H4 (cell line): Measurements from ENCODE around the gene APBB1IP. TPM values are rescaled to one million over a fixed set of nuclear protein-coding genes. Genes with fewer than 3 reads are reported as not detected.

Experiments used
- DNase-seq: peaks from one replicate; pipeline ENCODE4 v3.0.0-alpha.2; 2015; ENCODE audit warnings: low spot score
- total RNA-seq: library from RNA; depleted of rRNA; stranded (reverse); fragments of >200 nt; shearing (Covaris generic); gene quantifications from 2 replicates; pipeline ENCODE4 v1.2.3, GENCODE V29; 2014

APBB1IP gene
- total RNA-seq, 1 experiment from 2014 or later = not detected

DNA sequence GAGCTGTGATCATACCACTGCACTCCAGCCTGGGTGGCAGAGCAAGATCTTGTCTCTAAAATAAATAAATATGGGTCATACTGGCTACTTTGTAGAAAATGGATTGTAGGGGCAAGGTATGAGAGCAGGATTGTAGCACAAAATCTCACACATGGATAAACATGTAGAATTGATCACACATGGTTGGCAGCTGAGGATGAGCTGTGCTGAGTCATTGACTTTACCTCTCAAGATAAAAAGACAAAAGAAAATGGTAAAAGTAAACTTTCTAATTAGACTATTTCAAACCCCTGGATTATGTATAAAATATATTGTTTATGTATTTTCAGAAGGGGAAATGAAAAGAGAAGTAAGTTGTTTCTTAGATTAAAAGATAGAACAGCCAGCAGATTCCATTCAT, 69.3 kb downstream of the APBB1IP start:
- DNase-seq = no peak

GRCh38 chr10:26508016-26508415, 69.9 kb downstream of the APBB1IP start:
- DNase-seq = no peak

DNA sequence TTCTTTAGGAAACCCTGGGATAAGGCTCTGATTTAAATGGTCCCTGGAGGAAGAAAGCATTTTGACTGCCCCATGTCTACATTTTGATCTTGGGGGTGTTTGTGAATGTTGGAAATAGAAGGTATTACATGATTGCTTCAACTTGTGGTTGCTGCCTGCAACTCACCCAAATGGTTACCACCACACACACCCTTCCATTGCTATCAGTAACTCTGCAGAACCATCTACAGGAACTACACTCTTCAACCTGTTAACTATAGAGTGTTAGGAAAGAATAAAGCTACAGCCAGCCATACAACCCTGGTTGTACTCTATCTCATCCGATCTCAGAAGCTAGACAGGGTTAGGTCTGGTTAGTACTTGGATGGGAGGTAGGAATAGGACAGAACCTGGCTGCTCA, 71.2 kb downstream of the APBB1IP start:
- DNase-seq = no peak

DNA sequence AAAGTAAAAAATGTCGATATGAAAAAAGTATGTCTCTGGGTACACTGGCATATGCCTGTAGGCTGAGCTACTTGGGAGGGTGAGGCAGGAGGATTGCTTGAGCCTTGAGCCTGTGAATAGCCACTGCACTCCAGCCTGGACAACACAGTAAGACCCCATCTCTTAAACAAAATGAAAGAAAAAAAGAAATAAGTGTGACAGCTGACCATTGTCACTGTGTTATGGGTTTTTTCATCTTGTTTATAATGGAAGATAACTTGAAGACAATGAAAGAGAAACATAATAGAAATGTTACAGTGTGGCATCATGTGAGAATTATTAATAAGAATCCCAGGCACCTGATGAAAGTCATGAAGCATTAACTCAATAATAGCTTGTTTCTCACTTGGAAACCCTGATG, 75.0 kb downstream of the APBB1IP start:
- DNase-seq = no peak

- DNase-seq = no peak
Measured at GRCh38 chr10:26516540-26517101, 78.5 kb downstream of the APBB1IP start.

DNA sequence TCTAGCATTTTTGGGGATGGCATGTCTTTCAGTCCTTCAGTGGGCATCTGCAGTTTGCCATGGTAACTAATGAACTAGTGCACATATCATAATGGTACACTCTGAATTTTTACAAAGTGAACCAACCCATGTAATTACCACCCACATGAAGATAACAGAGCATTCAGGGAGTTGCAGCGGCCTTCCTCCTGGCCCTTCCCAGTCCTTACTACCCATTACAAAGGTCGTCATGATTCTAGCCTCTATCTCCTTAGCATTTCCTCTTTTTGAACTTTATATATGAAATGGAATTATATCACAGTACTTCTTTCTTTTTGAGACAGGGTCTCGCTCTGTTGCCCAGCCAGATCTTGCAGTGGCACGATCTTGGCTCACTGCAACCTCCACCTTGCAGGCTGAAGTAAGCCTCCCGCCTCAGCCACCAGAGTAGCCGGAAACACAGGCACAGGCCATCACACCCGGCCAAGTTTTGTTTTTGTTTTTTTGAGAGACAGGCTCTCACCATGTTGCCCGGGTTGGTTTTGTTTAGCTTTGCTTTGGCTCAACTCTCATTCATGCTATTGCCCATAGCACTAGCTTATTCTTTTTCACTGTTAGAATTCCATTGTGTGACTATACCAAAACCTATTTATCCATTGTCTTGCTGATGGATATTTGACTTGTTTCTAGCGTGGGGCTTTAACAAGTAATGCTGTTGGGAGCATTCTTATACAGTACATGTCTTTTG, 79.2 kb downstream of the APBB1IP start:
- DNase-seq = no peak

GRCh38 chr10:26519803-26520202, 81.7 kb downstream of the APBB1IP start:
- no peak for DNase-seq

DNA sequence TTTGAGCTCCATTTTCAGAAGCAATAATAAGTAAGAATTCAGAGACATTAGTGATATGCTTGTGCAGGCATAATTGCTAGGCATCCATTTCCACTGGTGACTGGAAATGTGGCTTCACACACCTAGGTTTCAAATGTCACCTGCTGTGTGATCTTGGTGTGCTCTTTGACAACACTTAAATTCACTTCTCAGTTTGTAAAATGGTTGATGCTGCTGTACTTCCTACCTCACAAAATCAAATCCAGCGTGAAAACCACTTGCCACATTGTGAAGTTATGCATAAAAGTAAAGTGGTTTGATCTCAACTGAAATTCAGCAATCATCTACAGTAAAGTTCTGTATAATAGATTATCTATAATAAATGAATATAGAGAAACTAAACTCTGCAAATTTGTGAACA, 82.4 kb downstream of the APBB1IP start:
- no peak for DNase-seq

GRCh38 chr10:26524161-26524896, 86.2 kb downstream of the APBB1IP start:
- no peak for DNase-seq

GRCh38 chr10:26525586-26525985, 87.4 kb downstream of the APBB1IP start:
- no peak for DNase-seq

DNA sequence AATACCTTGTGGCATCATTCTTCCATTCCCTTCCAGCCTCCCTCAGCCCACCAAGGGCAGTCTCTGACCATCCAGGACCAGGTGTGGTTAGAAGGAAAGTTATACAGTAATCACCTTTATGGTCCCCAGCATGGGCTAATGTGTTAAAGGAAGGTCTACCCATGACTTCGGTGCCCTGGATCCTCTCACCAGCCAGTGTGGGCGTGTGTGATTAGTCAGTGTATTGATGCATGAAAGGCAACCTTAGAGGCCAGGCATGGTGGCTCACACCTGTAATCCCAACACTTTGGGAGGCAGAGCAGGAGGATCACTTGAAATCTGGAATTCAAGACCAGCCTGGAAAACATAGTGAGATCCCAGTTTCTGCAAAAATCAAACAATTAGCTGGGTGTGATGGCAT, 88.9 kb downstream of the APBB1IP start:
- DNase-seq = no peak

DNA sequence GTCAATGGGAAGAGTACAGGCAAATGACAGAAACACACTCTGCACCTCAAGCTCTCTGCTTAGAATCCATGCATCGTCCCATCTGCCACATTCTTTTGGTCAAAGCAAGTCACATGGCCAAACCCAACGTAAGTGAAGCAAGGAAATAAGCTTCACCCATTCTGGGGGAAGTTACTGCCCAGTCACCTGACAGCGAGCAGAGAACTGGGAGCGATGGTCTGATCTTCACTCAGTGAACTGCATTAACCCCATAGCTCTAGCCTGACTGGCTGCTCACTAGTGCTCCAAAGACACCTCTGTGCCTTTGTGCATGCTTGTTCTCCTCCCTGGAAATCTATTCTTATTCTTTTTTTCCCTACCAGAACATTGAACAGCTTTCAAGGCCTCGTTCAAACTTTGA, 89.9 kb downstream of the APBB1IP start:
- no peak for DNase-seq

DNA sequence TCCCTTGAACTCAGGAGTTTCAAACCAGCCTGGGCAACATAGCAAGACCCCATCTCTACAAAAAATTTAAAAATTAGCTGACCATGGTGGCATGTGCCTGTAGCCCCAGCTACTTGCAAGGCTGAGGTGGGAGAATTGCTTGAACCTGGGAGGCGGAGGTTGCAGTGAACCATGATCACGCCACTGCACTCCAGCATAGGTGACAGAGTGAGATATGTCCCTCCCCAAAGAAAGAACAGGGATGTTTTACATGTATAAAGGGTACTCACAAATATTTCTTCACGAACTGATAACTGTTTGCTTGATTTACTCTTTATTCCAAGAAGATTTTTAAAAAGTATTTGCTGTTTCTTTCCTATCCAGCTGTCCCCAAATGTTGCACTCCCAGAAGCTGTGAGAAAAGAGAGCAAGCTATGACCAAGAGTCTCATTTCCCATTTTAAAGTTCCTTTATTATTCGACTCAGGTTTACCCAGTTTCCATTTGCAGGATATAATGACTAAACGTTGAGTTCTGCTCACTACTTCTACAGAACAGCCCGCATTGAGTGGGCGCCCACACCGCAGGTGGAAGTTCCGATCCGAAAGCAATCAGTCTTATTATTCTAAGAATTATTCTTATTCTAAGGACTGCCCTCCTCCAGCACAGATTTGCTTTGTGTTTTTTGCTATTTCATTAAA, 90.7 kb downstream of the APBB1IP start:
- DNase-seq = no peak

DNA sequence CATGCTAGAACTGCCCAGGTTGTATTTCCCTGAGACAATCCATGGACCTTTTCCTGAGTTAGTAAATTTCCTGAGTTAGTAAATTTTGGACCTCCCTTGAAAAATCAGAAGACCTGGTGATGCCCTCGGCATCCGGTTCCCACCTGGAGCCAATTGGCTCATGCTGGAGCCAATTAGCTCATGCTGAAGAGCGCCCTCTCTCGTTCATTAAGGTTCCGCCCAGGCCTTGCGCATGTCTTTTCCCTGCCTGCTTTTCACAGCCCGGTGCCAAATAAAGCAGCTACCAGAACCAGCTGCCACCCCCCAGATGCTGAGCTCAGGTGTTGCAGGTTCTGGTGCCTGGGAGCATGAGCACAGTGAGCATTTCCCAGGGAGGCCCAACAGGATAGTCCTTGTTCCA, 96.2 kb downstream of the APBB1IP start:
- no peak for DNase-seq

- DNase-seq = no peak
Measured at GRCh38 chr10:26540601-26541000, 102.5 kb downstream of the APBB1IP start.

GRCh38 chr10:26543567-26544306, 105.6 kb downstream of the APBB1IP start:
- no peak for DNase-seq

DNA sequence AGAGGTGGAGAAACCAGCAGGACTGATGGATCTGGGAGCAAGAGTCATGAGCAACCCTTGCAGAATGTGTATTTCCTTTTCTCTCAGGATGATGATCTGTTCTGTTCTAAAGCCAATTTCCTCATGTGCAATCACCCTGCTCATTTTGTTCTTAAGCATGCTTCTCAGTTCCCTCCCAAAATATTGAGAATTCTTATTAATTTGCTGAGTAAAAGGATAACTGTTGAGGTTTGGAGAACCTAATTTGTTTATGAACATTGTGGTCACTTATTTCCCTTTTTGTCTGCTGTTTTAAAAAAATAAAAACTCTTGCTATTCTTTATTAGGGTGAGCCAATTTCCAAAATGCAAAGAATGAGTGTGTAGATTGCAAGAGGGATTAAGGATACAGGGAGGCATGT, 106.8 kb downstream of the APBB1IP start:
- no peak for DNase-seq

GRCh38 chr10:26550774-26551526, 112.8 kb downstream of the APBB1IP start:
- DNase-seq = no peak

- DNase-seq = no peak
Measured at GRCh38 chr10:26554246-26554645, 116.1 kb downstream of the APBB1IP start.

DNA sequence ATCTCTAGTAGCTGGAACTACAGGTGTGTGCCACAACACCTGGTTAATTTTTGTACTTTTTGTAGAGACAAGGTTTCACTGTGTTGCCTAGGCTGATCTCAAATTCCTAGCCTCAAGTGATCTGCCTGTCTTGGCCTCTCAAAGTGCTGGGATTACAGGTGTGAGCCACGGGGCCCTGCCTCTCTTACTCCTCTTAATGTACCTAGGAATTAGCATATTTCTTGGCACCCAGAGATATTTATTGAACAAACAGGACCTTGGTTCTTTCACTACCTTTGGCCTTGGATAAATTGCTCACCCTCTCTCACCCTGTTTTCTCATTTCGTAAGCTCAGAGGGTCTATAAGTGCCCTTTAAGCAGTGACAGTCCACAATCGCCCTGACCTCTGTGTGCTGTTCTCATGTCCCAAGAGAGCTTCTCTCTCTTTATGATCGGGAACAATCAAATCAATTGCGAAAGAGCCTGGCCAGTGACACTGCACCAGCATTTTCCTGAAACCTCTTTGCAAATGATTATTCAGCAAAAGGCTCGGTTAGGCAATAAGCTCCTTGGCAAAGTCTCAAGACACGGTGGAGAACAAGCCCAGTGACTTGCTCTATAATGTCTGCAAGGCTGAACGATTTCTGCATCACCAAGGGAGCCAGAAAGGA, 117.7 kb downstream of the APBB1IP start:
- no peak for DNase-seq
